Posterior cingulate gyrus (tissue), 11 donors: ENCODE results near the gene SLC16A13.
"Not testable (repeated sequence)": the region's sequence is repeated elsewhere in the genome, so short reads cannot be mapped to it uniquely, and the experiment has no call there.

Source experiments
- DNase-seq, 10 donors: peaks; one replicate each; pipeline versions ENCODE4 v3.0.0 to v3.0.0-alpha.2; 2020 to 2021; ENCODE audit warnings: mixed read lengths in 3 of 10
- intact Hi-C: fragments of 100-400 bp; cut with DNase I; formaldehyde crosslinking; loops from one replicate; pipeline ENCODE4 v1.15.1; 2023

The SLC16A13 gene

GRCh38 chr17:7048968-7049367 lies 13.2 kb downstream of the SLC16A13 start:
- DNase-seq, result peak in 1 of 10 donors; percentile 65
- intact Hi-C loops, result loop anchor here (5.0 kb wide), 1 partner anchor 248 kb away; no protein-coding TSS in a partner anchor

DNA sequence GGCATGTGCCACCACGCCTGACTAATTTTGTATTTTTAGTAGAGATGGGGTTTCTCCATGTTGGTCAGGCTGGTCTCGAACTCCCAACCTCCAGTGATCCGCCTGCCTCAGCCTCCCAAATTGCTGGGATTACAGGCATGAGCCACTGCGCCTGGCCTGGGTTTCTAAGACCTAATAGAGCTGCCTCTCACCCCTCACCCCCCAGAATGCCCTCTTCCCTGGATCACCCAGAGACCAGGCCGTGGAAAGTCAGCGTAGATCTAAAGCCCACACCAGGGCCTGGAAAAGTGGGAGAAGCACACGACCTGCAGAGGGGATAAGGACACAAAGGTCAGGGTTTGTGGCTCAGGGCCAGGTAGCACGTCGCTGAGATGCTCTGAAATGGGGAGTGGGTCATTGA lies 14.8 kb downstream of the SLC16A13 start:
- intact Hi-C loops, result not testable (repeated sequence)
- peak in 1 of 10 donors; percentile 57 for DNase-seq

- DNase-seq, result no peak
- intact Hi-C loops, result no loop called here
These were observed 20.6 kb downstream of the SLC16A13 start for GRCh38 chr17:7056386-7056785.

DNA sequence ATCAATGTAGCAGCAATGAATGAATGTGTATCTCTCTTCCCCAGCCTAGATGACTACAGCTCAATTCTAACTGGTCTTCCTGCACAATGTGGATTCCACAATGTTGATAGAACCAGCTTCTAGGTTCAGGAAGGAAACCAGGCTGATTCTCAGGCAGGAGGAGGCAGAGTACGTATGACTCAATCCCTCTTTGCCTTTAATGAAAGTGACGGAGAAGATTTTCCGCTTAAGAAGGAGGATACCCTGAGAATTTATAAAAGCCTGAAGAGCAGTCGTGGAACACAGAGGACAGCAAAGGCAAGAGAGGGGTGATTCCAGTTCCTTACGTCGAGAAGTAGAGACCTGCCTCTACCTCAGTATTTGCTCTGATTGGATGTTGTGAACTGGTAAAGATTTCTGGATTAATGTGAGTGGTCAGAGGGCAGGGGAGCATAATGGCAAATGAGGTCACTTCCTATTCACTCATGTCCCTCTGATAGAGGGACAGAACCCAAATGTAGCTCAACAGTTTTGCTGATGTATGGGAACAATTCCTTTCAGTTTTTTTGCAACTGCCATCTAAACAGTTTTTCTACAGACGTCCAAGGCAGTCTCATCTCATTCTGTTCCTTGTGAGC lies 23.1 kb downstream of the SLC16A13 start:
- DNase-seq, result no peak
- intact Hi-C loops, result no loop called here

GRCh38 chr17:7060165-7060891 lies 24.5 kb downstream of the SLC16A13 start:
- DNase-seq, result peak in 1 of 10 donors; percentile 30
- intact Hi-C loops, result no loop called here

- DNase-seq, result peak in 5 of 10 donors; percentile 18 to 89 (median 59)
- intact Hi-C loops, result no loop called here
These were observed 27.8 kb downstream of the SLC16A13 start for GRCh38 chr17:7063518-7064094.

GRCh38 chr17:7064261-7064660 lies 28.4 kb downstream of the SLC16A13 start:
- peak in 2 of 10 donors; percentile 34 to 86 for DNase-seq
- intact Hi-C loops, result no loop called here

DNA sequence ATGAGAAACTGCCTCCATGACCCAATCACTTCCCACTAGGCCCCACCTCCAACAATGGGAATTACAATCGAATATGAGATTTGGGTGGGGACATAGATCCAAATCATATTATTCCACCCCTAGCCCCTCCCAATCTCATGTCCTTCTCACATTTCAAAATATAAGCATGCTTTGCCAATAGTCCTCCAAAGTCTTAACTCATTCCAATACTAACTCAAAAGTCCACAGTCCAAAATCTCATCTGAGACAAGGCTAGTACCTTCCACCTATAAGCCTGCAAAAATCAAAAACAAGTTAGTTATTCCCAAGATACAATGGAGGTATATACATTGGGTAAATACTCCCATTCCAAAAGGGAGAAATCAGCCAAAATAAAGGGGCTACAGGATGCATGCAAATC lies 31.4 kb downstream of the SLC16A13 start:
- intact Hi-C loops, result no loop called here
- DNase-seq, result no peak

DNA sequence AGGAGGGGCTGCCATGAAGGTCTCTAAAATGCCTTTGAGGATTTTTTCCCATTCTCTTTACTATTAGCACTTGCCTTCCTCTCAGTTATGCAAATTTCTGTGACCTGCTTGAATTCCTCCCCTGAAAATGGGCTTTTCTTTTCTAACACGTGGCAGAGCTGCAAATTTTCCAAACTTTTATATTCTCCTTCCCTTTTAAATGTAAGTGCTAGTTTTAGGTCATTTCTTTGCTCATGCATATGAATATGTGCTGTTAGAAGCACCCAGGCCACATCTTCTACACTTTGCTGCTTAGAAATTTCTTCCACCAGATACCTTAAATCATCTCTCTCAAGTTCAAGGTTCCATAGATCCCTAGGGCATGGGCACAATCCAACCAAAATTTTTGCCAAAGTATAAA lies 32.5 kb downstream of the SLC16A13 start:
- DNase-seq, result no peak
- intact Hi-C loops, result no loop called here

DNA sequence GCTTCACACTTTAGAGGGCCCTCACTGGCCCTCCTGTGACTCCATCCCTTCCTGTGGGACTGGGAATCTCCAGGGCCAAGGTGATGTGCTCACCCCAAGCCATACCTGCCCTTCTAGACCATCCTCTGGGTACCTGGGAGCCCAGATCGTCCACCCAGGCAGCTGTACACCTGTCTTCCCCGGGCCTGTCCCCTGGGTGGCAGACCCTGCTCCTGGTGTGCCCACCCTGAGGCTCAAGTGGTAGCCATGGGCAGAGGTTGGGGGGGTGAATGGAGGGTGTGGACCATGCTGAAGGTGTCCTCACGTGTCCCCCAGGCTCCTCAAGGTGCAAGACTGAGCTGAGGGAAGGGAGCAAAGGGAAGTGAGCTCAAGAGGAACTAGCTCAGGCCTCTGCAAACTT lies 34.9 kb downstream of the SLC16A13 start:
- intact Hi-C loops, result no loop called here

GRCh38 chr17:7072406-7072805 lies 36.6 kb downstream of the SLC16A13 start:
- DNase-seq, result no peak
- intact Hi-C loops, result no loop called here

More for the DNA sequence above, 34.9 kb downstream of the SLC16A13 start:
- peak in 1 of 10 donors; percentile 65 for DNase-seq

DNA sequence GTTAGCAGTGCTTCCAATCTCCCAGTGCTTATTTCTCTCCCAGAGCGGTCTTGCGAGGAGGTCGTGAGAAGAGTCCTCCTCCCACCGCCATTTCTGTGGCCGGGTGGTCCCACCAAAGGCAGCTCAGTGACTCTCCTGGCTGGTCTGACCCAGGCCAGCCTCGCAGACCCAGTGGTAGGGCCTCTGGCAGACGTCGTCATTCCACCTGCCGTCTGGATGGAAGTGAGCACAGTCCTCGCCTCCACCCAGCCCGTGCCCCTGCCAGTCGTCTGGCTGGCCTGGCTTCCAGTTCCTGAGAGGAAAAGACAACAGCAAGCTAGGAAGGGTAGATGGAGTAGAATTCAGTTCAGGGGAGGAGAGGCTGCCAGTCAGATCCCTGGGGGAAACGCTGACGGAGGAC lies 39.1 kb downstream of the SLC16A13 start:
- intact Hi-C loops, result no loop called here

DNA sequence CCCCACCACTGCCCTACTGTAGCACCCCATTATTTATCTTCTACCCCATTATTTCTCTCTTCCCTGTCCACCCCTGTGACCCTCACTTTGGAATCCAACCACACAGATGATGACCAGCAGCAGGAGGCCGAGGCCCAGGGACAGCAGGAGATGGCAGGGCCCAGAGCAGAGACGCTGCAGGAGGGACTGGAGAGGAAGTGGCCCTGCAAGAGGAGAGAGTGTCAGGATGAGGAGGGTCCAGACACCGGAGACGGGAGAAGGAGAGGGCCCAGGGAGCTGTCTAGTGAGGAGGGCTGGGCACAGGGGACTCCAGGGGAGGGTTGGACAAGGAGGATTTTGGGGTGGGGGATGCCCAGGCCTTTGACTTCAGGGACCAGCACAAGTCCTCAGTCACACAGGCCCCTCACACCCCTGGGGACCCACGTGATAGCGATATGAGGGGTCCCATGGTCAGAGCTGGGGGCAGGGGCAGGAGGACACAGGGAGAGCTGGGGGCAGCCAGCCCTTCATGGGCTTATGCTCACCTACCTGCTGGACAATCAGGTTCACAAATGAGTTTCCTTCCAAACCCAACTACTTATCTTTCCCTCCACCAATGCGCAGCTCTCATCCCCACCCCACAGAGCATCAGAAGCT lies 42.2 kb downstream of the SLC16A13 start:
- DNase-seq, result peak in 1 of 10 donors; percentile 77
- intact Hi-C loops, result no loop called here

More for the DNA sequence above, 39.1 kb downstream of the SLC16A13 start:
- peak in 1 of 10 donors; percentile 75 for DNase-seq

DNA sequence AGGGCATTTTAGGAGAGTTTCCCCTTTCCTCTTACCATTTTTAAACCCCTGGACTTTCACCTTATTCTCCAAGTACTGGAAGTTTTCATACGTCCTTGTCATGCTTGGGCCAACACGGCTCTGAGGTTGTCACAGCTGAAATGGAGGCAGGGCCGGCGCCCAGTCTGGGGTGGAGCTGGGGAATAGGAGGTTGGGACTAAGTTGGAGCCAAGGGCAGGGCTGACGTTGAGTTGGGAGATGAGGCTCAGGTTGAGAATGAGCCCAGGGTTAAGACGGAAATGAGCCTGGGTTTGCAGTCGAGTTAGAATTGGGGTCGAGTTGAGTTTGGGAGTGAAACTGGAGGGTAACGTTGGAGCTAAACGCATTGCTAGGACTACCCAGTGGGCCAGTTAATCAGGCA lies 42.9 kb downstream of the SLC16A13 start:
- intact Hi-C loops, result no loop called here
- DNase-seq, result no peak

- intact Hi-C loops, result no loop called here
- DNase-seq, result peak in 1 of 10 donors; percentile 52
These were observed 44.0 kb downstream of the SLC16A13 start, which contains the start of gene CLEC10A for GRCh38 chr17:7079581-7080455. Gene CLEC10A, minus strand, starts transcription at chr17:7080251. Its CDS starts 1,439 bp downstream, at chr17:7078812.

DNA sequence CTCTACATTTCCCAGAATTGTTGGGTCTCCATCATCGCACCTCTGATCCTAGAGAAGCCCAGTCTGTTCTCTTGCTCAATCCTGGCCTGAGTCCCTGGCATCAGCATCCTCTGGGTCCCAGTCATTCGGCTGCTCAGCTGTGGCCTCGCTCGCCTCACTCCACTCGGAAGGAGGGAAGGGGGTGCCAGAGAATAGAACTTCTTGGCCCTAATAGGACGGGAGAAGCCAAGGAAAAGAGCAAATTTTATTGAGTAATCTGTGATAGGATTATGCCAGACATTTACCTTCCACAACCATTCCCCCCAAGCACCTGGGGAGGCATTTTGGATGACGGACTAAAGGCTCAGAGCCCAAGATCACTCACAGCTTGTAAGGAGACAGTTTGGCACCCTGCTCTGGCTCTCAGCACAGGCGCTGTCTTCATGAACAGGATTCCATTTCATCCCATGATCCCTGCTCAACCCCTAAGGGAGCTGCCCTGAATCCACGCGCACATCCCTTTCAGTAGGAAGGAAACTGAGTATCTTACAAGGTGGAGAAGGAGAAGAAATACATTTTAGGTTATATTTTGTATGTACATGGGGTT lies 44.7 kb downstream of the SLC16A13 start:
- DNase-seq, result no peak
- intact Hi-C loops, result no loop called here

GRCh38 chr17:7081341-7082062 lies 45.7 kb downstream of the SLC16A13 start:
- no peak for DNase-seq
- intact Hi-C loops, result no loop called here

DNA sequence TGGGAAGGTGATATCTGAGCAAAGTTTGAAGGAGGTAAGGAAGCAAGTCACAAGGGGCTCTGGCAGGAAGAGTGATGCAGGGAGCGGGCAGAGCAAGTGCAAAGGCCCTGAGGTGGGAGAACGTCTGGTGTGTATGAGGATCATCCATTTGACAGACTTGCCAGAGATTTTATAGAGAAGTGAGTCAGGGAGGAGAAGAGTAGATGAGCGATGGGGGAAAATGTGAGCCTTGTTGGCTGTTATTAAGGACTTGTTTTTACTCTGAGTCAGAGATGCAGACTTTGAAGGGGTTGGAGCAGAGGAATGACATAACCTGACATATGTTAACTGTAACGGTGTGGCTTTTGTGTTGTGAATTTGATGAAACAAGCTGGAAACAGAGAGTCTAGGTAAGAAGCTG lies 47.8 kb downstream of the SLC16A13 start:
- no peak for DNase-seq
- intact Hi-C loops, result no loop called here

GRCh38 chr17:7084088-7084487 lies 48.3 kb downstream of the SLC16A13 start:
- no peak for DNase-seq
- intact Hi-C loops, result no loop called here
